Stimulated activated CD4-positive, alpha-beta T cell treated with anti-CD3 and anti-CD28 coated beads, Interleukin-4, amount 100 ng/mL, for 1 hour (primary cell): ENCODE results near the gene DNAJC17.

Experiments used
- DNase-seq: peaks from one replicate; pipeline ENCODE4 v3.0.0-alpha.2; 2020

DNAJC17 gene

DNA sequence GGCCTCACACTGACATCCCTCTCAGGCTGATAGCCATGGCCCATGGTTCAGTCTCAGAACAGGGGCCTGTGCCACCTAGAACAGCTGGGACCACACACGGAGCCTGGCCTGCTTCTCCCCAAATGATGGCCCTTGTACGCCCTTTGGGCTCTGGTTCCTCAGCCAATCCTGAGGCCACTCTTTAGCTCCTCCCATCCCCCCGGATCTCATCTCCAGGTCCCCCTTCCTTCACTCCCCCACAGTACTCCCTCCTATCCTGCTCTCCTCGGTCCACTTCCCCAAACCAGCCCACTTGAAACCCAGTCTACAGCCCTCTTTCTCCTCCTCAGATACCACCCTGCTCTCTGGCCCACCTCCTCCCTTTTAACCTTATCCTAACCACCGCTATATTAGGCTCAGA, 18.2 kb downstream of the DNAJC17 start:
- no peak for DNase-seq

- no peak for DNase-seq
These were observed 19.3 kb downstream of the DNAJC17 start for GRCh38 chr15:40787991-40788390.

GRCh38 chr15:40787344-40787841, 19.9 kb downstream of the DNAJC17 start:
- peak; percentile 62 for DNase-seq

DNA sequence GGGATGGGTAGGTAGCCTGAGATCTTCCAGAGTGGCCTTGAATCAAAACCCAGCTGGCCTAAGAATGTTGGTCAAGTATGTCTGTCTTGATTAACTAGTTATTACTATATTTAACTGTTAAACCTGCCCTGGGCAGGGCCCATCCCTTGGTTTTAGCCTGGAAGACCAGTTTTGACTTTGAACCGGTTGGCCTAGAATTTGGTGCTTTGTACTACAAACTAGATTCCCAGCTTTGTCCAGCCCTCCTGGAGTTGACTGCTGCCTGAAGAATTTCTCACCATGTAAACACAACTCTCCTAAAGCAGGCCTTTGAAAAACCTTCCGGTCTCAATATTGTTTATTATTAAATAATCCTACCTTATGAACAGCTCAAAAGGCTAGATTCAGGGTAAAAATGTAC, 21.5 kb downstream of the DNAJC17 start:
- no peak for DNase-seq

DNA sequence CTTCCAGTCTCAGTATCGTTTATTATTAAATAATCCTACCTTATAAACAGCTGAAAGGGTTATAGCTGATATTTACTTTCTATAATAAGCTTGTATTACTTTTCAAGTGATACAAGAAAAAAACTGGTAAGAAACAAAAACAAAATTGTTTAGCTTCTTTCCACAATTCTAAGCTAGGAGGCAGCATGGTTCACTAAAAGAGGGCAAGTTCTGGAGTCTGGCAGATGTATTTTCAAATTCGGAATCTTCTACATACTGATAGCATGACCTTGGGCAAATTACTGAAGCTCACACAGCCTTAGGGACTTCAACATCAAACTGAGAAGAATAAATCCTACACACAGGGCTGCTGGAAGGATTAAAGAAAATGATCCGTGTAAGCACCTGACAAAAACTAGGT, 22.1 kb downstream of the DNAJC17 start:
- DNase-seq = no peak

DNA sequence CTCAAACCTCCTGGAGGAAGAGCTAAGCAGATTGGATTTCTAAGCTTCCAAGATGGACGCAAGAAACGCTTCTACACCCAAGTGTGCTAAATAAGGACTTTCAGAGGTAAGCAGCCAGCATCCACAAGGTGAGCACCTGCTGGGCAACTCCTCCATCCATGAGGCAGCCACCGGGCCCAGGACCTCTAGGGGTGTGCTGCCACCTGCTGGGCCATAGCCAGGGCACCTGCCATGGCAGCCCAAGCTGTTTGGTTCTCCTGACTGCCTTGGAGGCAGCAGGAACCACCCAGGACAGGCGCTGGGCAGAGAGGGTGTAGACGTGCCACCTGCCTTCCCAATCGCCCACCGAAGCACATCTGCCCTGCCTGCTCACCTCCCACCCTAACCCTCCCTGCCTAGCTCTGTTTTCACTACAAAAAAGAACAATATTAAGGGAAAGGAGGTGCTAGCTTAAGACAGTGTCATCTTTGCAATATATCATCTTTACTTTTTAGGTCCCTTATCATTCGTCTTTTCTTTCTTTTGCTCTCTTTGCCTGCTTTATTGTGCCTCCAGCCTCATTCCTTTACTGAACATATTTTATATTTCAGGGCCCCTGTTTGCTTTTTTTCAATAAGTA, 24.6 kb downstream of the DNAJC17 start:
- DNase-seq = peak; percentile 83

GRCh38 chr15:40776537-40777141, 30.6 kb downstream of the DNAJC17 start:
- DNase-seq = no peak

GRCh38 chr15:40775740-40776536, 31.3 kb downstream of the DNAJC17 start:
- DNase-seq = no peak

GRCh38 chr15:40775007-40775406, 32.3 kb downstream of the DNAJC17 start:
- DNase-seq = no peak

GRCh38 chr15:40773902-40774301, 33.4 kb downstream of the DNAJC17 start:
- no peak for DNase-seq

GRCh38 chr15:40773496-40773895, 33.8 kb downstream of the DNAJC17 start:
- DNase-seq = no peak

DNA sequence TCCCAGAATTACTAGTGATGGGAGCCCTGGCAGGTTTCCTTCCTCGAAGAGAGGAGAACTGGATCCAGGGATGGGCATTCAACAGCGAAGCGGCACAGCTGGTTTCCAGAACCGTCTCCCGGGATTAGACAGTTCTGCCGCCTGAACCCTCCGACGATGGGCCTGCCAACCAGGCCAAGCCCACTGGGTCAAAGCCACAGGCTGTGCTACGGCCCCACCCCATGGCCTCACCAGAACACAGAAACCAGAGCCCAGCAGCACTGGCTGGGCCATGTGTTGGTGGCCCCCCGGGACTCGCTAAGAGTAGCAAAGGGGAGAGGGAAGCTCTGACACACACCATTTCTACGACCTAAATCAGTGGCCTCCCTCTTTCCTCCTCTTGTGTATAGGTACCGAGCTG, 35.3 kb downstream of the DNAJC17 start:
- no peak for DNase-seq

DNA sequence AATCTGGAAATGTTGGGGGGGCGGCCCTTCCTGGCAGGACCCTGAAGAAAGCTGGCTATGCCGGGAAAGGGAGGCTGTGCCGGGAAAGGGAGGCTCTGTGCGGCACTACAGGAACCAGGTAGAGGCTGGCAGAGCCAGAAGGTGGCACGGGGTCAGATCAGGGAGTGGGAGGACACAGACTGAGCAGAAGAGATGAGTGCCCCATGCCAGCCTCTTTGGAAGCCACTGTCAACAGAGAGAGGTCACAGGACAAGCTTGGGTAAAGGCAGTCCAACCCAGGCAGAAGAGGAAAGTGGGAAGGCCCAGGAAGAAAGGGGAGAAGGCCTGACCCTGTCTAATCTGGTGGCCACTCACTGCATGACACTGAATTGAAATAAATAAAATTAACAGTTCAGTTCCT, 36.0 kb downstream of the DNAJC17 start:
- DNase-seq = no peak

- no peak for DNase-seq
These were observed 37.0 kb downstream of the DNAJC17 start for GRCh38 chr15:40770147-40770721.

DNA sequence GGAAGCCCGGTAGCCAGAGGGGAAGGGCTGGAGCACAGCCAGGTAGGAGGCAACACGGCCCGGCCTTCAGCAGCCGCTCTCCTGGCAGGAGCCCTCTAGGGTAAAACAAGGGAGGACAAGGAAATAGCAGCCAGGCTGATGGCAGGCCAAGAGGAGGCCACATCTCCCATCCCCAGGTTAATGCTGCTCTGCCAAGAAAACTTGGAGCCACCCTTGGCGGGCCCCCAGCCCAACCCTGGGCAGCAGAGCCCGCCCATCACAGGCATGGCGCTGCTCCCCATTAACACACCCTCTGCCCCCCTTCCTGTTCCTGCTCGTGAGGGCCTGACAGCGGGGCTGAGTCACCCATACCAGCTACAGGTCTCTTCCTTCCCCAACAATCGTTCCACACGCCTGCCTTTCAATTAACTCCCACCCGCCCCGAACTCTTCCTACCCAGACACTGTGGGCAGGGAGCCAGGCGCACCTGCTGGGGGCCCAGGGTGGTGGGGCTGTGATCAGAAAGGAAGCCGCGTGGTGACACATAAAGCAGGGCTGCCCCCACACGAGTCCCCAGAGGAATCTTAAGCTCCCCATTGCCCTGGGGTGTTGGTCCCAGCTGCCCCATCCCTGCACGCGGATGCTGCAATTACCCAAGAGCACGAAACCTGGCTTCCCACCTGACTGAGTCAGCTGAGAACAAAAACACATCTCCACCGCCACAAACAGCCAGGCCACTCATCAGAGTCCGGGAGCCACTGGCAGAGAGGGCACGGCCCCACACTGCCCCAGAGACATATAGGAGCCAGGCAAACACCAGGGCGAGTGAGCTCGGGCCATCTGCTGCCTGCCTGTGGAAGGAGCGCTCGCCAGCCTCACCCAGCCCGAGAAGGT, 37.8 kb downstream of the DNAJC17 start, which contains the start of gene C15orf62:
Gene C15orf62, plus strand, starts transcription at position 707 of the 873 bp plus-strand sequence. CDS start 516 bp downstream, outside the sequence.
- DNase-seq = peak; percentile 75

DNA sequence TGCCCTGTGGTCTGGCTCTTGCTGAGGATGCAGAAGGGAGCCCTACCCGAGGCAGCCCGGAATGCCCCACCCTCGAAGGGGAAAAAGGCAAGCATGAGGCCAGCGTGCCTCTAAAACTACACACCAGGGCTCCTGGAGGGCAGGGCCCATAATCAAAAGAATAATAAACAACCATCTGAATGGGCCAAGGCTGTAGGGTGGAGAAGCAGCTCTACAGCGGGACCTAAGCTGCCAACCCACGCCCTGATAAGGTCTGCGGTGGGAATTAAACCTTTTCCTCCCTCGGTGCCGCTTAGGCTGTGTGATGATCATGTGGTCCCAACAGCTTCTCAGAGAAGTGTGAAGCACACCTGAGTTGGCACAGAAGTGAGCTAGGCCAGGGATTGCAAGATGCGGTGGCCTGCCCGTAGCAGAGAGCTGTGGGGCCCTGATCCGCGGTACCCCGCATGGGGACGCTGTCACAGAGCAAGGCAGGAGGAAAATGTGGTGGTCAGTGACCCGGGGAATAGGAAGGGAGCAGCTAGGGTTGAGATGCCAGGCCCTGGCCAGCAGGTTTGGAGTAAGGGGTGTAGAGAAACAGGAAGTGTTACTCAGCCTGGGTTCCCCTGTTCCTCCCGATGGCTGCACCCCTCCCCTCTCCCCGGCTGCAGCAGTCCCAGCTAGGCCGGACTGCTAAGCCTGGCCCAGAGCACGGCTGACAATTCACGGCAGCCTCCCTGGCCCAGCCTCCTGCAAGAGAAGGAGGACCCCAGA, 38.6 kb downstream of the DNAJC17 start:
- no peak for DNase-seq

- DNase-seq = no peak
These were observed 39.3 kb downstream of the DNAJC17 start for GRCh38 chr15:40767838-40768500.

DNA sequence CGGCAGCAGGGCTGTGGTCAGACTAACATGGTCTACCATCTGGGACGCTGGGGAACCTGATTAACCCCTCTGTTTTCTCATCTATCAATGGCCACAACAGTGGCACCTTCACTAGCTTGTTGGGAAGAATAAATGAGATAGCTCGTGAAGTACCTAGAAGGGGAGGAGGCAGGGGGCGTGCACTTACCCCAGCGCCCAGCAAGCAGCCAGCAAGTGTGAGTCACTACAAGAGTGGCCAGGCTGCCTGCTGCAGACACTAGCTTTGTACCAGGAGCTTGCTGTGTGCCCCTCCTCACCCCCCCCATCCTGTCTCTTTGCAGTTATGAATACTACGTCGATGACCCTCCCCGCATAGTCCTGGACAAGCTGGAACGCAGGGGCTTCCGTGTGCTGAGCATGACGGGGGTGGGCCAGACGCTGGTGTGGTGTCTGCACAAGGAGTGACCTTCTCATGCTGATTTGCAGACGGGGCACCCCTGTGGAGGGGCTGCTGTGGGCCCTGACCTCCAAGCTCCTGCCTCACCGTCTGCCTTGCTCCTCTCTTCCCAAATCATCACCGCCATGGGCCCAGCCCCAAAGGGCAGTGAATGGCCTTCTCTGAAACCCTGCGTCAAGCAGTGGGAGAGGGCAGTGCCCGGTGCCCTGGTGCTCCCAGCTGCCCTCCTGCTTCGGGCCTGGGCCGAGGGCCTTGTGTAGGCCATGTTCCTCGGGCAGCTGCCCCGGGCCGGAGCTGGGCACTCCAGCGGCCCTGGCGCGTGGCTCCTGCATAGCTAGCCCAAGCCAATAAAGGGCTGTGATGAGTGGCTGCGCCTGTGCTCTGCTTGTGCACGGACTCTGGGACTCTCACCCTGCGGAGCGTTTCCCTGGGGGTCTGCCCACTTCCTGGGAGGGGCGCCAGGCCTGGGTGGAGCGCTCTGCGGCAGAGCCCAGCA, 40.1 kb downstream of the DNAJC17 start:
- no peak for DNase-seq

DNA sequence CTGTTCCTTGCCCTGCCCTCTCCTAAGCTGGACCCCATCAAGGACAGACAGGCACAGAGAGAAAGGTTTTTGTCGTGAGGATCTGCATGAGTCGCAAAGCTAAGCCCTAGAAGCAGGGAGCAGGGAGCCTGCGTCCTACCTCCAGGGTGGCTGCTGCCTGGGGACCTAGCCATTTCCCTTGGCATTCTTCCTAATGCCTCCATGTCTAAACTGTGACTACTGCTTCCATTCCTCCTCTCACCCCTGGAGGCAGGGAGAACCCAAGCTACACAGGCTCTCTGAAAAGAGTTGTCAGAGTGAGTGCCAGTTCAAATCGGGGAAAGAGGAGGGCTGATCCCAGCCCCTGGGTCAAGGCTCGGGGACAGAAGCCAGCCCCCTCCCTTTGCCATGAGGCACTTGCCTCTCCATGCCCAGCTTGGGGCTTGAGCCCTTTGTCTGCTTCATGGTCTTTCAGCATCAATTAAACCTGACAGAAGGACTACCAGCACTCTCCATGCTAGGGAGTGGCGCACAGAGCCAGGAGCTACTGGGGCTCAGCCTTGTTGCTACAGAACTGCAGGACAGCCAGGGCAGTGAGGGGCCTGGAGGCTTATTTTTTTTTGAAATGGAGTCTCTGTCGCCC, 41.0 kb downstream of the DNAJC17 start:
- no peak for DNase-seq
